Suppressor macrophage treated with lipopolysaccharide for 4 hours (primary cell): ENCODE results near the gene OR8D4.
"Not testable (repeated sequence)": the region's sequence is repeated elsewhere in the genome, so short reads cannot be mapped to it uniquely, and the experiment has no call there.

Experiments used
- DNase-seq: peaks from one replicate; pipeline ENCODE4 v3.0.0-alpha.2; 2020

OR8D4 gene

DNA sequence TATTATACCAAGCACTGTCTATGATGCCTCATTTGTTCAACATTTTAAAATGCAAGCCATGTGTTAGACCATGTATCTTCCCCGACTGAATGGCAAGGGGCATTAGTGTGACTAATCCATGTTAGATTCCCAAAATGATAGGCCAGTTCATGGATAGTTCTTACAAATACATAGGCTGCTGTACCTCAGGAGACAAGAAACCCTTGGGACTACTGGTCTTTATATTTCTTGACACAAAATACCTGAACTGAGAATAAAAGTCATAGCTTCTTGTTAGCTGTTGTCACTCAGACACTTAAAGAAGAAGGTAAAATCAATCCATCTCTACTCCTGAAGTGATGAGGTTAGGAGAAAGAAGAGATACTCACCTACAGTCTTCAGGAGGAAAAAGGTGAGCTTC is at the start of gene OR8D4:
TSS of gene OR8D4 (plus strand) at position 301 of the 400 bp plus-strand sequence. CDS start 4,265 bp downstream, outside the sequence.
- DNase-seq, result no peak

DNA sequence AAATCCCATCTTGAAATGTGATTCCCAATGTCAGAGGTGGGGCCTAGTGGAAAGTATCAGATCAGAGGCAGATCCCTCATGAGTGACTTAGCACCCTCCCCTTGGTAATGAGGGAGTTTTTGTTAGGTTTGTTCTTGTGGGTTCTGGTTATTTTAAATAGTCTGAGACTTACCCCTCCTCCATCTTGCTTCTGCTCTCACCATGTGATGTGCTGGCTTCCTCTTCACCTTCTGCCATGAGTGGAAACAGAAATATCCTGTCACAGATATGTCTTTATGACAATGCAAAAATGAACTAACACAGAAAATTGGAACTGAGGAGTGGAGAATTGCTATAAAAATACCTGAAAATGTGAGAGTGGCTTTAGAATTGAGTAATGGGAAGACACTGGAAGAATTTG is 49.6 kb upstream of the OR8D4 start:
- DNase-seq, result no peak

DNA sequence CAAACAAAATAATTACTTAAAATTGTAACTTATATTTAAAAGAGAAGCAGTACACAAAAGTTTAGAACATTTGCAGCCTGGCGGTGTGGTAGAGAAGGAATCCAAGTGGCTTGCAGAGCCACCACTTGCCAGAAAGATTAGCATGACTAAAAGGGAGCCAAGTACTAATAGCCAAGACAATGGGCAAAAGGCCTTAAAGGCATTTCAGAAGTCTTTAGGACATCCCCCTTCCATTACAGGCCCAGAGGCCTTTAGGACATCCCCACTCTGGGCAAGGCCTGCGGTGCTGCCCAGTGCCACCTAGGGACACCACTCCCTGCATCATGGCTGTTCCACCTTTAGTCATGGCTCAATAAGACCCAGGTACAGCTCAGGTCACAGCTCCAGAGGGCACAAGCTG is 48.9 kb upstream of the OR8D4 start:
- DNase-seq, result no peak

DNA sequence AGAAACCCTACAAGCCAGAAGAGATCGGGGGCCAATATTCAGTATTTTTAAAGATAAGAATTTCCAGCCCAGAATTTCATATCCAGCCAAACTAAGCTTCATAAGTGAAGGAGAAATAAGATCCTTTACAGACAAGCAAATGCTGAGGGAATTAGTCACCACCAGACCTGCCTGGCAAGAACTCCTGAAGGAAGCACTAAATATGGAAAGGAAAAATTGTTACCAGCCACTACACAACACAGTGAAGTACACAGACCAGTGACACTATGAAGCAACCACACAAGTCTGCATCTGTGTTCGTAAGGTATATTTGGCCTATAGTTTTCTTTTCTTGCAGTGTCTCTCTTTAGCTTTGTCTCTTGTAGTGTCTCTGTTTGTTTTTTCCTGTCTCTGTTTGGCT is 45.5 kb upstream of the OR8D4 start:
- DNase-seq, result no peak

GRCh38 chr11:123859731-123860130 is 42.2 kb upstream of the OR8D4 start:
- DNase-seq, result no peak

- DNase-seq, result not testable (repeated sequence)
Observed at GRCh38 chr11:123865293-123865692, 36.7 kb upstream of the OR8D4 start.

GRCh38 chr11:123867795-123868194 is 34.2 kb upstream of the OR8D4 start:
- DNase-seq, result not testable (repeated sequence)

- DNase-seq, result no peak
Observed at GRCh38 chr11:123880912-123881311, 21.1 kb upstream of the OR8D4 start.

DNA sequence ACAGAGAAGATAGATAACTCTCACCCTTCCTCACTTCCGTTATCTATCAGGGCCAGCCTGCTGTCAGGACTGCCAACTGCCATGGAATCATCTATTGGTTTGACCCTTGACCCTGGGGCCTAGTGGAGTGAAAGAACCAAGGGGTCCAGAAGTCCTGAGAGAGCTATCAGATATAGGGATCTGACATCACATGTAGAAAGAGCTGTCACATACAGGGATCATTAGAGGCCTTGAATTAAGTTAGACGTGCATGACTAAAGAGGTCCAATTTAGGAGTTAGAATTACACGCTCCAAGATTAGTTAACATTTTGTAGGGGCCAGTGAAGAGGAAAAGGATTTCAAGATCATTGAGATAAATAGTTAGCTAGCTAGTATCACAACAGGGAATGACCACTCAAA is 16.4 kb upstream of the OR8D4 start, which contains the start of gene TMEM225:
TSS of gene TMEM225 (minus strand) at position 101 of the 400 bp plus-strand sequence. CDS start 245 bp downstream, outside the sequence.
- no peak for DNase-seq

DNA sequence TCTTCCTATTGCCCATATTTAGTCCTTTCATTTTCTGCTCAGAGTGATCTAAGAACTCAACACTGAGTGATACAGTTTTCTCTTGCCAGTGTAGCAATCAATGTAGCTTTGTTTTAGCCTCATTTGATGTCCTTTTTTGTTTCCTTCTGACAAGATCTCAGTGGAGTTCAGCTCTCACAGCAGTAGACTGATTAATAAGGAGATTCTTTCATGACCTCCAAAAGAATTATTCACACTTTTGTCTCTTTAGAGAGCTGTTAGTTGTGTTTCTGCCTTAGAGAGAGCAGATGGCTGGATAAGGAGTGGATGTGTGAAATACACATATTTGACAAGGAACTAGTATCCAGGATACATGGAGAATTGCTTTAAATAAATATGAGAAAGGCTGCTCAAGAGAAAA is 9.9 kb upstream of the OR8D4 start:
- DNase-seq, result no peak

GRCh38 chr11:123899792-123900191 is 2.2 kb upstream of the OR8D4 start:
- DNase-seq, result no peak

DNA sequence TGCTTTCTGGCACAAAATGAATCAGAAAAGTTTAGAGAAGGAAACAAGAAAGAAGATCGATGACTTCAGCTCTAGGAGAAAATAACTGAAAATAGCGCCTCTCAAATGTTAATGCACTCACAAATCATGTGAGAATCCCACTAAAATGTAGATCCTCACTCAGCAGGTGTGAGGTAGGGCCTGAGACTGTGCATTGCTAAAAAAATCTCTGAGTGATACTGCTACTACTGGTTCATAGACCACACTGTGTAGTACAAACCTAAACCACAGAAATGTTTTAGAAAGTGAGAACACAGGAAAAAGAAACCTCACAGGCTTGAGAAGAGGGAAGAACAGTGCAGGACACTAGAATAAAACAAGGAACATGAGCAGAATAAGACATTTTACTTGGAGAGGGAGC is 2.0 kb downstream of the OR8D4 start:
- no peak for DNase-seq

- no peak for DNase-seq
Observed at GRCh38 chr11:123904932-123905331, 3.0 kb downstream of the OR8D4 start.

DNA sequence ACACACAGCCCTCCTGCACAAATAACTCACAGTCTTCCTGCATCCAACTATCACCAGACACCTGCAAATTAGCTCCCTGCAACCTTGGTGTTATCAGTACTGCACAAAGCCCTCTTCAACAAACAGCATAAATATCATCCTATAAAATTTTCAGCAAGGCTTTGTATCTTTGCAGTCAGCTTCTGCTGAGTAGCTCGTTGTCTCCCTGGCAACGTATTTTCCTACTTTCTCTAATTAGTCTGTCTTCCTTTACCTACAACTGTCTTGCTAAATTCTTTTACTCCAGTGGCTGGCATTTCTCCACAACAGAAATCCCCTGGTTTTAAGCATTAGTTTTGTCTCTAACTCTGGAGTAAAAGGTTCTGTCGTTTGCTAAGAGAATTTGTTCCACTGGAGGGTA is 3.9 kb downstream of the OR8D4 start:
- DNase-seq, result no peak

DNA sequence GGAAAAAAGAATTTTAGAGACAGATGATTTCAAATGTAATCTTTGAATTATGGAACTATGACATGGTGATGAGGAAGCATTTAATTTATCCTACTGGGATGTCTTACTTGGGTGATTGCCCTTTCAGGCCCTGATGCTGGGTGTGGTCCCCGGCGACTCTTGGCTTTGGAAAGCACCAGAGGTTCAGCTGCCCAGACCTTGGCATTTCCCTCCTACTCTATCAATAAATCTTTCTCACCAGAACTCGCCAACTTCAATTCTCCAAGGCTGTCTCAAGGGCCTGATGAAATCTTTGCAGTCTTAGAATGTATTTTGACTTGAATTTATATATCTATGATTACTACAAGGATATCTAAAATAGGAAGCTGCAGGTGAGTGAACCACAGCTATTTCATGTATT is 19.0 kb downstream of the OR8D4 start:
- DNase-seq, result no peak

- DNase-seq, result no peak
Observed at GRCh38 chr11:123924027-123924426, 22.1 kb downstream of the OR8D4 start.

DNA sequence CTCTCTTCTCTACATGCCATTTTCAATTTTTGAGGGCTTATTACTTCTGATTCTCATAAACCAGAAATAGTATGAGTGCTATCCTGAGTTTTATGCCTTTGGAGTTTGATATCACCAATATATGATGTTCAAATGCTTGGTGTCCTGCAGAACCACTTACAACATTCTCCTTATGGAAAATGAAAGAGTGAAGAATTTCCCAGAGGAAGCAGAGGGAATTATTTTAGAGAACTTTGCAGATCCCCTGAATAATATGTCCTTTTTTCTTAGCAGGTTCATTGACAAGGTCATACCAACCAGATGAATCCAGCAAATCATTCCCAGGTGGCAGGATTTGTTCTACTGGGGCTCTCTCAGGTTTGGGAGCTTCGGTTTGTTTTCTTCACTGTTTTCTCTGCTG is 37.4 kb downstream of the OR8D4 start, which contains the start of gene OR4D5:
TSS of gene OR4D5 (plus strand) at position 301 of the 400 bp plus-strand sequence. CDS start at position 301, 0 bp downstream.
- no peak for DNase-seq

DNA sequence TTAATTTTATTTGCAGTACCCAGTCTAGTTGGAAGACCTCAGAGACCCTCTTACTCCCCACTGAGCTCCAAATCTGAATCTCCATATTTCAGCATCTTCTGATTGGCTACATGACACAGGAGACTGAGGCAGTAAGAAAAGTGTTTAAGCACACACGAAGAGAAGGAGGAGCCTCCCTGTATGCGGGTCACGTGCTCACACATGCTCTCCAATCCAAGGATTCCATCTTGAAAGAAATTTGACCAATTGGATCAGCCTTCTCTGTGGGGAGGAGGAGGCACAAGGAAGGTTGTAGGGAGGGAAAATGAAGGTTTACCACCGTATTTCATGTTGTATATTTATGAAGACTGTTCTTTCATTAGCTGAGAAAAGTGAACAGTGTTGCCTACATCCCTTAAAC is 40.4 kb downstream of the OR8D4 start:
- DNase-seq, result no peak

DNA sequence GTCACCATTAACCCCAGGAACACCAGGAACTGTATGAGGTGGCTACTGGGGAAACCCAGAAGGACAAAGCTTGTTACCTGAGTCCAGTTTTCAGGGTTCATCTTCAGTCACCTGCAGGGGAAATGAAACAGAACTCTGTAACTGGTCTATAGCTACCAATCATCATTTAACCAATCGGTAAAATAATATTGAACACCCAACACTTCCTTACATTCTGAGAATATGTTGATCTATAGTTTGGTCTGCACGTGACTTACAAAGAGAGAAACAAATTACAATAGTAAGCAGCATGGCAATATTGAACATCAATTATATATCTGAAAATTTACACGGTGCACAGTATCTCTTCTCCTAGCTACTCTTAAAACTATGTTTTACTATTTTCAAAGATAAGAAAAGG is 41.8 kb downstream of the OR8D4 start, which contains the start of gene OR6T1:
TSS of gene OR6T1 (minus strand) at position 101 of the 400 bp plus-strand sequence. CDS start at position 101, 0 bp downstream.
- no peak for DNase-seq

GRCh38 chr11:123945132-123945531 is 43.2 kb downstream of the OR8D4 start:
- no peak for DNase-seq

DNA sequence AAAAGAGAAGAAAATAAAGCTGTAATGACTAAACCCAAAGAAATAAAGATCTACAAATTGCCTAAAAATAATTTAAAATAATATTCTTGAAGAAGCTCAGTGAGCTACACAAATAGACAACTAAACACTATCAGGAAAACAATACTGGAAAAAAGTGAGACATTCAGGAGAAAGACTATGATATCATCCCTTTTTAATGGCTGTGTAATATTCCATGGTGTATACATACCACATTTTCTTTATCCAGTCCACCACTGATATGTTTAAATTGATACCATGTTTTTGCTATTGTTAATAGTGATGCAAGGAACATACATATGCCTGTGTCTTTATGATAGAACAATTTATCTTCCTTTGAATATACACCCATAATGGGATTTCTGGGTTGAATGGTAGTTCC is 54.8 kb downstream of the OR8D4 start:
- DNase-seq, result no peak
